H9 (cell line): ENCODE measurements around the gene ORAI3. TPM values are rescaled to one million over a fixed set of nuclear protein-coding genes. Genes with fewer than 3 reads are reported as not detected.

ENCODE experiments used
- DNase-seq: peaks from one replicate; pipeline ENCODE4 v3.0.0-alpha.2; 2017
- H2AFZ ChIP-seq: one replicate; pipeline ENCODE4 v1.6.1; 2013; ENCODE audit warnings: mild to moderate bottlenecking, low read length, control low read depth, moderate library complexity
- H2AK5ac ChIP-seq: 2 replicates; pipeline ENCODE4 v1.6.1; 2013; ENCODE audit warnings: low read length, control low read depth, mixed read lengths; ENCODE audit not compliant: insufficient read length
- H2BK120ac ChIP-seq: one replicate; pipeline ENCODE4 v1.6.1; 2013; ENCODE audit warnings: low read depth, mild to moderate bottlenecking, low read length, control low read depth, inconsistent platforms; ENCODE audit not compliant: poor library complexity, severe bottlenecking
- H2BK12ac ChIP-seq: 2 replicates; pipeline ENCODE4 v1.6.1; 2013; ENCODE audit warnings: low read length, control low read depth, mixed read lengths, low read depth; ENCODE audit not compliant: insufficient read length
- H2BK15ac ChIP-seq: 2 replicates; pipeline ENCODE4 v1.6.1; 2013; ENCODE audit warnings: low read depth, low read length, control low read depth
- H2BK20ac ChIP-seq: one replicate; pipeline ENCODE4 v1.6.1; 2013; ENCODE audit warnings: low read depth, mild to moderate bottlenecking, low read length, control low read depth, inconsistent platforms; ENCODE audit not compliant: poor library complexity, severe bottlenecking
- H2BK5ac ChIP-seq: 2 replicates; pipeline ENCODE4 v1.6.1; 2013; ENCODE audit warnings: low read length, control low read depth, mixed read lengths; ENCODE audit not compliant: insufficient read length
- H3K14ac ChIP-seq: 2 replicates; pipeline ENCODE4 v1.6.1; 2013; ENCODE audit warnings: low read length, control low read depth; ENCODE audit not compliant: insufficient read depth
- H3K18ac ChIP-seq: 2 replicates; pipeline ENCODE4 v1.6.1; 2013; ENCODE audit warnings: low read depth, mild to moderate bottlenecking, mixed read lengths, low read length, control low read depth; ENCODE audit not compliant: insufficient read length
- H3K23ac ChIP-seq: 2 replicates; pipeline ENCODE4 v1.6.1; 2013; ENCODE audit warnings: low read length, control low read depth, mixed read lengths, low read depth; ENCODE audit not compliant: insufficient read length
- H3K23me2 ChIP-seq: 2 replicates; pipeline ENCODE4 v1.6.1; 2013; ENCODE audit warnings: low read depth, mild to moderate bottlenecking, mixed read lengths, low read length, control low read depth; ENCODE audit not compliant: insufficient read length, poor library complexity, severe bottlenecking
- H3K27ac ChIP-seq: 2 replicates; pipeline ENCODE4 v1.5.1; 2013; ENCODE audit warnings: low read length, control low read depth, mixed read lengths, low read depth; ENCODE audit not compliant: insufficient read length
- H3K27me3 ChIP-seq: 2 replicates; pipeline ENCODE4 v1.6.1; 2013; ENCODE audit warnings: low read length, control low read depth, inconsistent platforms; ENCODE audit not compliant: insufficient read depth
- H3K4ac ChIP-seq: 2 replicates; pipeline ENCODE4 v1.6.1; 2013; ENCODE audit warnings: low read depth, mild to moderate bottlenecking, control low read depth, inconsistent platforms, low read length, moderate library complexity
- H3K4me1 ChIP-seq: 2 replicates; pipeline ENCODE4 v1.6.1; 2013; ENCODE audit warnings: low read length, control low read depth, inconsistent platforms; ENCODE audit not compliant: insufficient read depth
- H3K4me2 ChIP-seq: 2 replicates; pipeline ENCODE4 v1.6.1; 2013; ENCODE audit warnings: low read length, control low read depth, mixed read lengths; ENCODE audit not compliant: insufficient read length, insufficient read depth
- H3K56ac ChIP-seq: 2 replicates; pipeline ENCODE4 v1.6.1; 2013; ENCODE audit warnings: low read depth, mild to moderate bottlenecking, mixed read lengths, low read length, control low read depth; ENCODE audit not compliant: insufficient read length
- H3K79me1 ChIP-seq: 2 replicates; pipeline ENCODE4 v1.6.1; 2013; ENCODE audit warnings: low read depth, mild to moderate bottlenecking, moderate library complexity, low read length, control low read depth, inconsistent platforms; ENCODE audit not compliant: insufficient read depth, poor library complexity, severe bottlenecking
- H3K79me2 ChIP-seq: 2 replicates; pipeline ENCODE4 v1.6.1; 2013; ENCODE audit warnings: low read length, control low read depth, inconsistent platforms; ENCODE audit not compliant: insufficient read depth
- H3K9ac ChIP-seq: 2 replicates; pipeline ENCODE4 v1.6.1; 2013; ENCODE audit warnings: low read length, control low read depth, mixed read lengths; ENCODE audit not compliant: insufficient read length; ENCODE audit errors: extremely low read depth
- H3K9me3 ChIP-seq: one replicate; pipeline ENCODE4 v1.6.1; 2013; ENCODE audit warnings: low read depth, low read length, inconsistent platforms; ENCODE audit not compliant: control insufficient read depth
- H3T11ph ChIP-seq: one replicate; pipeline ENCODE4 v1.6.1; 2013; ENCODE audit warnings: mild to moderate bottlenecking, low read length, control low read depth, inconsistent platforms
- H4K20me1 ChIP-seq: one replicate; pipeline ENCODE4 v1.6.1; 2013; ENCODE audit not compliant: control insufficient read depth, insufficient read length, insufficient read depth
- H4K5ac ChIP-seq: 2 replicates; pipeline ENCODE4 v1.6.1; 2013; ENCODE audit warnings: low read depth, mild to moderate bottlenecking, mixed read lengths, low read length, control low read depth; ENCODE audit not compliant: insufficient read length
- H4K8ac ChIP-seq: replicated peaks from 2 replicates; pipeline ENCODE4 v1.6.1; 2013; ENCODE audit warnings: low read length, control low read depth, mixed read lengths, low read depth; ENCODE audit not compliant: insufficient read length
- H4K91ac ChIP-seq: 2 replicates; pipeline ENCODE4 v1.6.1; 2013; ENCODE audit warnings: low read depth, mild to moderate bottlenecking, moderate library complexity, mixed read lengths, low read length, control low read depth; ENCODE audit not compliant: insufficient read length
- H3K27ac Mint-ChIP-seq, 3 experiments: 2 replicates in 2 of 3; 3 replicates in 1 of 3; pipeline ENCODE4 v1.8.0; 2020 to 2021; ENCODE audit warnings: mixed read lengths in 3 of 3, mild to moderate bottlenecking in 1 of 3, moderate library complexity in 1 of 3
- H3K27me3 Mint-ChIP-seq: 2 replicates; pipeline ENCODE4 v1.8.0; 2021; ENCODE audit warnings: low read depth, mild to moderate bottlenecking, moderate library complexity, mixed read lengths
- H3K36me3 Mint-ChIP-seq, 3 experiments: 2 replicates in 2 of 3; 3 replicates in 1 of 3; pipeline ENCODE4 v1.8.0; 2020 to 2021; ENCODE audit warnings: low read depth in 3 of 3, mixed read lengths in 3 of 3; ENCODE audit not compliant: insufficient read depth in 1 of 3
- H3K4me1 Mint-ChIP-seq, 2 experiments: 2 replicates each; pipeline ENCODE4 v1.8.0; 2020; ENCODE audit warnings: mixed read lengths in 2 of 2
- H3K4me3 Mint-ChIP-seq, 2 experiments: 2 replicates in 1 of 2; 3 replicates in 1 of 2; pipeline ENCODE4 v1.8.0; 2020 to 2021; ENCODE audit warnings: mild to moderate bottlenecking in 2 of 2, mixed read lengths in 2 of 2, moderate library complexity in 1 of 2
- H3K9me3 Mint-ChIP-seq, 2 experiments: 2 replicates in 1 of 2; 3 replicates in 1 of 2; pipeline ENCODE4 v1.8.0; 2020; ENCODE audit warnings: mild to moderate bottlenecking in 2 of 2, mixed read lengths in 2 of 2, moderate library complexity in 1 of 2
- CTCF ChIP-seq: fragments of 200-600 bp; sonication (generic); conservative IDR thresholded peaks from 3 replicates; pipeline ENCODE4 v1.8.0; 2021; ENCODE audit warnings: antibody characterized with exemption, mild to moderate bottlenecking
- WGBS: extraction: QIAGEN DNeasy Blood & Tissue Kit; methylation state at CpG from one replicate; pipeline ENCODE4 v1.1.7; 2013; ENCODE audit warnings: missing lambda C conversion rate, low lambda C conversion rate, mixed read lengths; ENCODE audit not compliant: insufficient read length; ENCODE audit errors: extremely low coverage; 5-methylcytosine and 5-hydroxymethylcytosine counted together
- total RNA-seq: library from RNA; stranded (reverse); gene quantifications from 2 replicates; pipeline ENCODE4 v1.2.1, GENCODE V29; 2021

The ORAI3 gene
- total RNA-seq, 1 experiment from 2014 or later, result 6.9 TPM

DNA sequence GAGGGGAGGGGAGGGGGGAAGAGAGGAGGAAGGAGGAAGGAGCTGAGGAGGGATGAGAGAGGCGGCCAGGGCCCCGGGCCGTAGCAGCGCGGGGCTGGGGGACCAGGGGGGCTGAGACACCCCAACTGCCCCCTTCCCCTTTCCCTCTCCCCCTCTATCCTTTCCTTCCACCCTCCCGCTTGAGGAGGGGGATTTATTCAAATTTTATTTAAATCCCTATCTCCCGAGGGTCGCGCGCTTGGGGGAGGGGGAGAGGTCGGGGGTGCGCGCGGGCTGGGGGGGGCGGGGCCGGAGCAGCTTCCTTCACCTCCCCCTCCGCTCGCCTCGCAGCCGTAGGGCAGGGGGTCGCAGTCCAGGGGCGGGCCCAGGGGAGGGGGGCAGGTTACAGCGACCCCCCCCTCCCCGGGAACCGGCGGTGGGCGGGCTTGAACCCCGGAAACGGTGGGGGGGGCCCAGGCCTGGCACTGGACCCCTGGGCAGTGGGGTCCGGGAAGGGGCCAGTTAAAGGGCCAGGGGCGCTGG lies 25.3 kb upstream of the ORAI3 start, which contains the start of gene FBXL19:
Gene FBXL19, plus strand, starts transcription at position 19 of the 522 bp plus-strand sequence. CDS start 2,183 bp downstream, outside the sequence.
- H3K79me1 ChIP-seq, result no peaks in the 10 kb centered on the region
- Mint-ChIP-seq H3K4me3 (peak within 1 kb of the TSS; percentile 93 to 100), H3K27ac (peak within 1 kb of the TSS; percentile 100), H3K4me1 (peaks cover 12 to 24% of the 10 kb centered on the region in 2 experiments), H3K36me3 (peaks cover 14 to 16% (median 16%) of the 10 kb centered on the region in 3 experiments), H3K9me3 (no peaks in the 10 kb centered on the region; a peak in 1 of 5 replicates), H3K27me3 (no peaks in the 10 kb centered on the region)
- H2AK5ac ChIP-seq, result no peak within 1 kb of the TSS
- H3K4me2 ChIP-seq, result peak within 1 kb of the TSS; percentile 84
- H3K56ac ChIP-seq, result peak within 1 kb of the TSS; percentile 91
- no CpG with 5 or more reads among the region's 31 CpGs for WGBS
- H3K18ac ChIP-seq, result peak within 1 kb of the TSS; percentile 99
- no peak within 1 kb of the TSS for H2BK15ac ChIP-seq
- H3K9me3 ChIP-seq, result no peaks in the 10 kb centered on the region
- TF ChIP-seq CTCF, result no peak
- H3K4ac ChIP-seq, result no peak within 1 kb of the TSS; the same call in 1 of the 2 replicates
- no peaks in the 10 kb centered on the region for H4K20me1 ChIP-seq
- H4K5ac ChIP-seq, result peak within 1 kb of the TSS; percentile 99
- no peak within 1 kb of the TSS for H3K23ac ChIP-seq
- peak within 1 kb of the TSS; percentile 96 for H3K9ac ChIP-seq
- no peak for DNase-seq
- peak within 1 kb of the TSS; percentile 98 for H4K8ac ChIP-seq
- H3K27me3 ChIP-seq, result no peaks in the 10 kb centered on the region
- peak within 1 kb of the TSS; percentile 89 for H2BK120ac ChIP-seq
- no peak within 1 kb of the TSS for H3T11ph ChIP-seq
- H2BK12ac ChIP-seq, result peak within 1 kb of the TSS; percentile 99
- no peak within 1 kb of the TSS for H4K91ac ChIP-seq
- peak within 1 kb of the TSS; percentile 99 for H3K14ac ChIP-seq
- no peaks in the 10 kb centered on the region for H3K4me1 ChIP-seq
- H3K23me2 ChIP-seq, result peaks cover 10% of the 10 kb centered on the region
- peak within 1 kb of the TSS; percentile 97 for H3K27ac ChIP-seq
- H3K79me2 ChIP-seq, result no peaks in the 10 kb centered on the region
- peak within 1 kb of the TSS; percentile 99 for H2BK5ac ChIP-seq
- no peak within 1 kb of the TSS for H2BK20ac ChIP-seq
- H2AFZ ChIP-seq, result peak within 1 kb of the TSS; percentile 76
